H1 (cell line): ENCODE results near the gene SLC13A2. TPM values are rescaled to one million over a fixed set of nuclear protein-coding genes. Genes with fewer than 3 reads are reported as not detected.

Source experiments
- CTCF ChIA-PET: fragments of 300-600 bp; sonication (Branson Sonifier 250); formaldehyde crosslinking; loops from one replicate; lab custom pipeline; 2021; ENCODE audit not compliant: partially characterized antibody; lab: Charles Lee
- POLR2A ChIA-PET: fragments of 300-600 bp; sonication (Branson Sonifier 250); formaldehyde crosslinking; loops from one replicate; lab custom pipeline; 2021; ENCODE audit warnings: inconsistent platforms; ENCODE audit not compliant: partially characterized antibody; lab: Charles Lee
- DNase-seq, 2 experiments: peaks; one replicate each; pipeline versions ENCODE4 v3.0.0 to v3.0.0-alpha.2; 2010 to 2022; ENCODE audit warnings: low spot score in 2 of 2, low read depth in 1 of 2, mixed read lengths in 1 of 2
- FAIRE-seq: peaks from 2 replicates; lab custom pipeline; 2011; peaks lifted over from hg19 to GRCh38; lab: Jason Lieb, UNC
- H2AFZ ChIP-seq: 2 replicates; pipeline ENCODE4 v1.8.1; 2012; ENCODE audit warnings: low read length, inconsistent platforms
- H2AK5ac ChIP-seq: 2 replicates; pipeline ENCODE4 v1.6.1; 2013; ENCODE audit warnings: low read depth, low read length
- H2BK120ac ChIP-seq: replicated peaks from 2 replicates; pipeline ENCODE3; 2013; ENCODE audit warnings: low read depth, low read length, inconsistent platforms
- H2BK12ac ChIP-seq: 2 replicates; pipeline ENCODE4 v1.6.1; 2013; ENCODE audit warnings: low read depth, low read length
- H2BK15ac ChIP-seq: 2 replicates; pipeline ENCODE4 v1.6.1; 2013; ENCODE audit warnings: low read length
- H2BK20ac ChIP-seq: 2 replicates; pipeline ENCODE4 v1.6.1; 2013; ENCODE audit warnings: low read length
- H2BK5ac ChIP-seq: 2 replicates; pipeline ENCODE4 v1.6.1; 2013; ENCODE audit warnings: low read depth, low read length
- H3K14ac ChIP-seq: 2 replicates; pipeline ENCODE4 v1.6.1; 2013; ENCODE audit warnings: inconsistent platforms; ENCODE audit not compliant: insufficient read length
- H3K18ac ChIP-seq: 2 replicates; pipeline ENCODE4 v1.6.1; 2013; ENCODE audit warnings: low read length; ENCODE audit errors: extremely low read depth
- H3K23ac ChIP-seq: 2 replicates; pipeline ENCODE4 v1.6.1; 2013; ENCODE audit warnings: inconsistent platforms; ENCODE audit not compliant: insufficient read length
- H3K23me2 ChIP-seq: 2 replicates; pipeline ENCODE4 v1.6.1; 2013; ENCODE audit warnings: low read depth, low read length
- H3K27ac ChIP-seq: 2 replicates; pipeline ENCODE4 v1.6.1; 2011; ENCODE audit warnings: low read depth, low read length, inconsistent platforms
- H3K27me3 ChIP-seq, 4 experiments: replicated peaks in 1 of 4; 1 replicate in 1 of 4; 2 replicates in 3 of 4; pipeline versions ENCODE4 v1.6.1 to v1.8.1; 2011 to 2013; ENCODE audit warnings: low read length in 3 of 4, mild to moderate bottlenecking in 3 of 4, inconsistent platforms in 2 of 4, mixed read lengths in 2 of 4, moderate library complexity in 1 of 4; ENCODE audit not compliant: control insufficient read depth in 3 of 4, insufficient read depth in 3 of 4; ENCODE audit errors: extremely low read depth in 1 of 4
- H3K36me3 ChIP-seq, 4 experiments: 2 replicates each; pipeline versions ENCODE4 v1.6.1 to v1.8.1; 2011 to 2013; ENCODE audit warnings: mild to moderate bottlenecking in 4 of 4, low read length in 3 of 4, moderate library complexity in 2 of 4, control low read depth in 1 of 4, inconsistent platforms in 1 of 4; ENCODE audit not compliant: insufficient read depth in 4 of 4, control insufficient read depth in 2 of 4
- H3K4ac ChIP-seq: replicated peaks from 2 replicates; pipeline ENCODE3; 2013; ENCODE audit warnings: low read length, low read depth, mixed read lengths, inconsistent platforms; ENCODE audit not compliant: insufficient read length
- H3K4me1 ChIP-seq, 4 experiments: replicated peaks in 1 of 4; 1 replicate in 1 of 4; 2 replicates in 3 of 4; pipeline versions ENCODE4 v1.6.1 to v1.8.1; 2011 to 2013; ENCODE audit warnings: low read length in 3 of 4, inconsistent platforms in 2 of 4, mixed read lengths in 1 of 4; ENCODE audit not compliant: insufficient read depth in 4 of 4, control insufficient read depth in 3 of 4
- H3K4me2 ChIP-seq, 2 experiments: 2 replicates each; pipeline versions ENCODE4 v1.6.1 to v1.8.1; 2011 to 2013; ENCODE audit warnings: low read depth in 2 of 2, low read length in 2 of 2, control low read depth in 1 of 2, inconsistent platforms in 1 of 2, mild to moderate bottlenecking in 1 of 2; ENCODE audit not compliant: insufficient read depth in 1 of 2
- H3K4me3 ChIP-seq, 4 experiments: fragments of 200-600, 300-600 bp in 1 of 4; sonication (generic), shearing (Covaris generic), sonication (Bioruptor Twin) in 1 of 4; 2 replicates each; pipeline versions ENCODE4 v1.5.1 to v1.8.1; 2011 to 2016; ENCODE audit warnings: low read length in 4 of 4, low read depth in 3 of 4, control low read depth in 2 of 4, inconsistent platforms in 2 of 4, mild to moderate bottlenecking in 2 of 4, mixed read lengths in 1 of 4, moderate library complexity in 1 of 4; ENCODE audit not compliant: insufficient read depth in 2 of 4; ENCODE audit errors: extremely low read depth in 1 of 4
- H3K56ac ChIP-seq: replicated peaks from 2 replicates; pipeline ENCODE3; 2013; ENCODE audit warnings: low read depth, mild to moderate bottlenecking, mixed read lengths, low read length, inconsistent platforms; ENCODE audit not compliant: insufficient read length
- H3K79me1 ChIP-seq: 2 replicates; pipeline ENCODE4 v1.6.1; 2013; ENCODE audit warnings: low read depth, low read length, control low read depth
- H3K79me2 ChIP-seq, 2 experiments: 2 replicates each; pipeline versions ENCODE4 v1.6.1 to v1.8.1; 2012 to 2013; ENCODE audit warnings: low read length in 2 of 2, mild to moderate bottlenecking in 2 of 2, inconsistent platforms in 1 of 2; ENCODE audit not compliant: insufficient read depth in 2 of 2, control insufficient read depth in 1 of 2
- H3K9ac ChIP-seq, 4 experiments: replicated peaks in 1 of 4; 1 replicate in 1 of 4; 2 replicates in 3 of 4; pipeline versions ENCODE4 v1.6.1 to v1.8.1; 2011 to 2013; ENCODE audit warnings: low read depth in 3 of 4, low read length in 3 of 4, control low read depth in 2 of 4, mild to moderate bottlenecking in 2 of 4, moderate library complexity in 2 of 4, inconsistent platforms in 1 of 4; ENCODE audit errors: extremely low read depth in 1 of 4
- H3K9me3 ChIP-seq, 2 experiments: 2 replicates each; pipeline versions ENCODE4 v1.6.1 to v1.8.1; 2012 to 2013; ENCODE audit warnings: mild to moderate bottlenecking in 2 of 2, moderate library complexity in 2 of 2, control low read depth in 1 of 2, inconsistent platforms in 1 of 2, low read depth in 1 of 2, low read length in 1 of 2, mixed read lengths in 1 of 2; ENCODE audit not compliant: insufficient read depth in 2 of 2
- H4K20me1 ChIP-seq, 2 experiments: replicated peaks in 1 of 2; 2 replicates each; pipeline versions ENCODE3 to v1.8.1; 2011 to 2013; ENCODE audit warnings: inconsistent platforms in 2 of 2, low read length in 2 of 2, mild to moderate bottlenecking in 1 of 2; ENCODE audit not compliant: insufficient read depth in 2 of 2, control insufficient read depth in 1 of 2
- H4K5ac ChIP-seq: 2 replicates; pipeline ENCODE4 v1.6.1; 2013; ENCODE audit warnings: low read length, low read depth, mixed read lengths, inconsistent platforms; ENCODE audit not compliant: insufficient read length
- H4K8ac ChIP-seq: 2 replicates; pipeline ENCODE4 v1.8.0; 2013; ENCODE audit warnings: mild to moderate bottlenecking, moderate library complexity, low read length, inconsistent platforms; ENCODE audit not compliant: insufficient read depth; ENCODE audit errors: extremely low read depth
- H4K91ac ChIP-seq: replicated peaks from 2 replicates; pipeline ENCODE3; 2013; ENCODE audit warnings: low read length, mixed read lengths, inconsistent platforms; ENCODE audit not compliant: insufficient read length
- MAFK ChIP-seq: IDR thresholded peaks from 2 replicates; pipeline ENCODE4 v1.6.1; 2012; ENCODE audit warnings: low read depth, mild to moderate bottlenecking, improper control_type of control experiment, low read length
- SP1 ChIP-seq: IDR thresholded peaks from 2 replicates; pipeline ENCODE4 v1.6.1; 2011; ENCODE audit warnings: low read depth, low read length
- WGBS, 2 experiments: shearing (Covaris generic) in 1 of 2; methylation state at CpG; one replicate each; pipeline versions ENCODE4 v1.1.6 to v1.1.7; 2013 to 2015; ENCODE audit warnings: low lambda C conversion rate in 2 of 2, mixed read lengths in 2 of 2, inconsistent platforms in 1 of 2, low coverage in 1 of 2, missing lambda C conversion rate in 1 of 2; ENCODE audit not compliant: insufficient replicate concordance in 2 of 2, insufficient coverage in 1 of 2, insufficient read length in 1 of 2; ENCODE audit errors: extremely low coverage in 1 of 2, missing lambda C conversion rate in 1 of 2; 5-methylcytosine and 5-hydroxymethylcytosine counted together
- polyA plus RNA-seq, 7 experiments: library from polyadenylated mRNA; depleted of rRNA in 3 of 7; stranded (reverse) in 5 of 7; unstranded in 2 of 7; fragments of >200 nt in 5 of 7; fragments of 200-250 nt in 2 of 7; gene quantifications; 1 replicate in 5 of 7; 2 replicates in 1 of 7; 4 replicates in 1 of 7; pipeline versions ENCODE4 v1.2.1 to v1.2.3, GENCODE V29; 2011 to 2013; ENCODE audit warnings: missing spikeins in 2 of 7, mixed read lengths in 2 of 7
- total RNA-seq: library from RNA; stranded (reverse); fragmentation: NEBNext Ultra II Directional; extraction: Animal tissue kit (Norgen Biotek cat#: 25700); gene quantifications from 2 replicates; pipeline ENCODE4 v1.2.1, GENCODE V29; 2021

SLC13A2 gene
- total and polyA plus RNA-seq, 2 of the 8 experiments (the other 6 are each of a cell fraction or from before 2014, with no cell fraction given), result not detected

DNA sequence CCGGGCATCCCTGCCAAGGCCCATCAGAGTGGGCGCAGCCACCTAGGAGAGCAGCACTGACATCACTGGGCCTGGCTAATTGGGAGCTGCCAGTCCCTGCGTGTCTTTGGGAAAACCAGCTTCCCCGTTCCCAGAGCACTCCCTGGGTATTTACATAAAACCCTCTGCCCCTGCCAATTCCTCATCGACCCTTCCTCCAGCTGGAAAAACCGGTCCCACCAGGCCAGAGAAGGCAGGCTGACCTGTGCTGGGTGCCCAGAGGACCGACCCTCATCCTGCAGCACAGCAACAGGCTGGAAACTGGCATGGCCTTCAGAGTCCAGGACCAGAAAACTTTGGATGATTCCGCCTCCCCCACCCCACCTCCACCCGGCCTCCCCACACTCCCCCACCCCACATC lies 24.5 kb downstream of the SLC13A2 start:
- DNase-seq (peak in 1 of 2 experiments; percentile 61), FAIRE-seq (no peak)
- Histone ChIP-seq H4K20me1 (no peaks in the 10 kb centered on the region), H2BK20ac (no peak overlapping the region), H4K8ac (no peak overlapping the region; the same call in 1 of the 2 replicates), H3K23ac (no peak overlapping the region), H3K36me3 (no peaks in the 10 kb centered on the region), H3K23me2 (no peaks in the 10 kb centered on the region), H3K18ac (no peak overlapping the region), H3K14ac (no peak overlapping the region), H3K4me3 (no peak overlapping the region), H4K91ac (no peak overlapping the region), H3K27ac (no peak overlapping the region), H3K4me2 (peak overlapping the region; percentile 14 to 47; a peak in 2 of 4 replicates), H2BK120ac (no peak overlapping the region), H3K56ac (no peak overlapping the region), H3K9me3 (no peaks in the 10 kb centered on the region), H3K27me3 (no peaks in the 10 kb centered on the region), H3K79me2 (no peaks in the 10 kb centered on the region), H3K79me1 (no peaks in the 10 kb centered on the region), H2BK15ac (no peak overlapping the region), H2BK12ac (no peak overlapping the region; the same call in 1 of the 2 replicates), H2AK5ac (no peak overlapping the region), H3K4me1 (peaks cover 0 to 34% (median 9%) of the 10 kb centered on the region in 4 experiments; a peak in 6 of 7 replicates), H3K9ac (no peak overlapping the region), H4K5ac (no peak overlapping the region), H3K4ac (no peak overlapping the region), H2BK5ac (peak overlapping the region; percentile 7; the same call in 1 of the 2 replicates), H2AFZ (0 out of 2 replicates have a peak overlapping the region, but pooled peaks have one; percentile 9)
- POLR2A ChIA-PET, result interaction anchor here (1.2 to 1.6 kb wide), 3 partner anchors 45 to 125 kb away, joined by 3 to 4 read pairs (median 3); partner anchors contain the start of gene ALDOC
- CTCF ChIA-PET, result interaction anchor here (0.8 to 21.4 kb wide), 7 partner anchors 9 to 54 kb away, joined by 3 to 547 read pairs (median 5); no protein-coding TSS in a partner anchor
- WGBS, 2 experiments, result 38% methylated on average over 6 of the region's 9 CpGs; no CpG with 5 or more reads in 1 of the 2 experiments
- TF ChIP-seq MAFK (no peak), SP1 (0 out of 2 replicates have a peak, but pooled peaks have one; percentile 74)
